Uterus (tissue), 2 donors: Measurements from ENCODE around the gene EFEMP2.

Experiments
- CTCF ChIP-seq, 4 experiments: fragments of 200-600 bp in 2 of 4; fragments of 450-650 bp in 2 of 4; sonication (generic) in 2 of 4; IDR thresholded peaks; one replicate each; pipeline ENCODE4 v1.5.1; 2016 to 2019; ENCODE audit warnings: antibody characterized with exemption in 4 of 4, mild to moderate bottlenecking in 2 of 4, moderate library complexity in 1 of 4
- POLR2A ChIP-seq, 2 donors: fragments of 450-650 bp; IDR thresholded peaks; one replicate each; pipeline ENCODE4 v1.6.1; 2016; ENCODE audit warnings: antibody characterized with exemption in 2 of 2, mild to moderate bottlenecking in 1 of 2, moderate library complexity in 1 of 2

GRCh38 chr11:65862941-65863888, 9.4 kb downstream of the EFEMP2 start:
- no peak for TF ChIP-seq CTCF (IDR thresholded peaks at IDR 0.05)
- TF ChIP-seq POLR2A (IDR thresholded peaks at IDR 0.05) = no peak
